ENCODE measurements around the gene SPINK1. TPM values are rescaled to one million over a fixed set of nuclear protein-coding genes. Genes with fewer than 3 reads are reported as not detected.

SPINK1 gene
- total RNA-seq, 1 donor from 2014 or later: 3,409 TPM

DNA sequence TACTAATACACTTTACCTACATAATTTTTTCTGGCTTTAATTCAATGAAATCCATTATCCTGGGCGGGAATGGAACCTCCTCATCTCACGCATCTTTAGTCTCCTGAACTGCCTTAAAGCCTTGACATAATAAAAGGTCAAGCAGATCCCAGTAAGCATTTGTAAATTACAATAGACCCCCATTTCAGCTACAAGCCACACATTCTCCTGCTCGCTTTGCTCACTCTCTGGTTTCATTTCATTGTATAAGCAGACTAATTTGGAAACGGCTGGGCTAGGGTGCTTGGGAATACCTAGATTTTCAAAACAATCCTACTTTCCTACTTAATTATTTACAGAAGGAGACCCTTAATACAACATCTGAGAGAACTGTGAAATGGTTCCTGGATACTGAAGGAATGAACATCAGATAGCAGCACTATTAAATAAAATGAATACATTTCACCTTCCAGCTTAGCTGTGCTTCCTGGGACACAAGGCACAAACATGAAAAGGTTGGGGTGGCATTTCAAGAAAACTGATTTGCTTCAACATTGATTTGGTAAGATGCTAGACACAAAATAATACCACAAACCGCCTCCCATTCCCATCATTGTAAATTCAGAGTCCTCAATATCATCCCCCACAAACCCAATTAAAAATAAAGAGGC is 50.4 kb downstream of the SPINK1 start:
- DNase-seq (ENCODE audit: low spot score, unreplicated experiment): no peak
- peaks cover 4% of the 10 kb centered on the region for H3K9me3 Mint-ChIP-seq (ENCODE audit: low read depth)
- H3K27me3 Mint-ChIP-seq: no peaks in the 10 kb centered on the region
- H3K36me3 Mint-ChIP-seq (ENCODE audit: insufficient read depth): no peaks in the 10 kb centered on the region
- peaks cover 10% of the 10 kb centered on the region for H3K4me1 Mint-ChIP-seq (ENCODE audit: low read depth)
- H3K4me3 Mint-ChIP-seq (ENCODE audit: low read depth): peak overlapping the region; percentile 25
- no peak overlapping the region for H3K27ac Mint-ChIP-seq
- TF ChIP-seq, protein P1, sequence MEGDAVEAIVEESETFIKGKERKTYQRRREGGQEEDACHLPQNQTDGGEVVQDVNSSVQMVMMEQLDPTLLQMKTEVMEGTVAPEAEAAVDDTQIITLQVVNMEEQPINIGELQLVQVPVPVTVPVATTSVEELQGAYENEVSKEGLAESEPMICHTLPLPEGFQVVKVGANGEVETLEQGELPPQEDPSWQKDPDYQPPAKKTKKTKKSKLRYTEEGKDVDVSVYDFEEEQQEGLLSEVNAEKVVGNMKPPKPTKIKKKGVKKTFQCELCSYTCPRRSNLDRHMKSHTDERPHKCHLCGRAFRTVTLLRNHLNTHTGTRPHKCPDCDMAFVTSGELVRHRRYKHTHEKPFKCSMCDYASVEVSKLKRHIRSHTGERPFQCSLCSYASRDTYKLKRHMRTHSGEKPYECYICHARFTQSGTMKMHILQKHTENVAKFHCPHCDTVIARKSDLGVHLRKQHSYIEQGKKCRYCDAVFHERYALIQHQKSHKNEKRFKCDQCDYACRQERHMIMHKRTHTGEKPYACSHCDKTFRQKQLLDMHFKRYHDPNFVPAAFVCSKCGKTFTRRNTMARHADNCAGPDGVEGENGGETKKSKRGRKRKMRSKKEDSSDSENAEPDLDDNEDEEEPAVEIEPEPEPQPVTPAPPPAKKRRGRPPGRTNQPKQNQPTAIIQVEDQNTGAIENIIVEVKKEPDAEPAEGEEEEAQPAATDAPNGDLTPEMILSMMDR (IDR thresholded peaks at IDR 0.05; ENCODE audit: unreplicated experiment): no peak

DNA sequence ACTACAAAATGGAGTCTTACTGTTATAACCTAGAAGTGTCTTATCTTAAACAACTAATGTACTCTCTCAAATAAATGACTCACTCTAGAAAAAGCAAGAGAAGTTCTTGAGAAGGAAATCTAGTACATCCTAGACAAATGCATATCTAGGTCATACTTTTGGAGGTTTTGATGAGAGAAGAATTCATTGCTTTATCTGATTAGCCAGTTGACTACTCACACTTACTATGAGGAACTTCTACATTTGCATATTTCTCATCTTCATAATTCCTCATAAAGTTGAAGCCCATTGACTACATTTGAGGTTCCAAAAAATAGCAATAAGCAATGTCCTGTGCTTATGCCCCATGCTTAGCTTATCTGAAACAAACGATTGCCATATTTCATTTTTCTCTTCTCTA is 51.8 kb downstream of the SPINK1 start:
- no peaks in the 10 kb centered on the region for H3K36me3 Mint-ChIP-seq (ENCODE audit: insufficient read depth)
- peaks cover 10% of the 10 kb centered on the region for H3K4me1 Mint-ChIP-seq (ENCODE audit: low read depth)
- TF ChIP-seq, protein P1 (IDR thresholded peaks at IDR 0.05; ENCODE audit: unreplicated experiment): no peak
- no peak overlapping the region for H3K4me3 Mint-ChIP-seq (ENCODE audit: low read depth)
- H3K27me3 Mint-ChIP-seq: no peaks in the 10 kb centered on the region
- H3K27ac Mint-ChIP-seq: no peak overlapping the region
- no peak for DNase-seq (ENCODE audit: low spot score, unreplicated experiment)
- H3K9me3 Mint-ChIP-seq (ENCODE audit: low read depth): peaks cover 7% of the 10 kb centered on the region

DNA sequence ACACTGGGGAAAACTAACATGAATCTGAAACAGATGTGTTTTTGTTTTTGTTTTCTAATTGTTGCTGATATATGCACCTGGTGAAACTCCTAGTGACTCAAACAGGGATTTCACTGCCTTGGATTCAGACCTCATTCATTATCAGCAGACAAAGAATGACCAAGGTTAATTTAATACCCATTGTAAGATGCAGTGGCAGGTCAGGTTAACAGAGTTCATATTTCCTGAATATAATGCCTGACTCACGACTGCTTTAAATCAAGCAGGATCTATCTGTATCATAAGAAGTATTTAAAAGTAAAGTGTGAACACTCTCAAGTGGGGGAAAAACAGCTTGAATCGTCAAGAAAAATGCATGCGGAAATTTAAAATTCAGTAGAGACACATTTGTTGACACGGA is 54.5 kb downstream of the SPINK1 start:
- no peak for DNase-seq (ENCODE audit: low spot score, unreplicated experiment)
- no peak overlapping the region for H3K27ac Mint-ChIP-seq
- no peaks in the 10 kb centered on the region for H3K36me3 Mint-ChIP-seq (ENCODE audit: insufficient read depth)
- H3K27me3 Mint-ChIP-seq: no peaks in the 10 kb centered on the region
- H3K4me1 Mint-ChIP-seq (ENCODE audit: low read depth): peaks cover 9% of the 10 kb centered on the region
- peaks cover 7% of the 10 kb centered on the region for H3K9me3 Mint-ChIP-seq (ENCODE audit: low read depth)
- H3K4me3 Mint-ChIP-seq (ENCODE audit: low read depth): no peak overlapping the region
- TF ChIP-seq, protein P1 (IDR thresholded peaks at IDR 0.05; ENCODE audit: unreplicated experiment): no peak

Other genes with a start within 250 kb of the SPINK1 start
- 5.0 and 6.0 TPM in 2 replicates for gene JAKMIP2, start 48.9 kb downstream of the SPINK1 start, total RNA-seq
- not detected in 2 replicates for gene SCGB3A2, start 47.0 kb upstream of the SPINK1 start, total RNA-seq
- gene C5orf46, start 74.9 kb upstream of the SPINK1 start, total RNA-seq: not detected in 2 replicates
- 19.7 and 23.8 TPM in 2 replicates for gene SPINK5, start 232.3 kb upstream of the SPINK1 start, total RNA-seq

Measured in progenitor cell of endocrine pancreas (in vitro differentiated cells).